ENCODE data around the gene TMEM176A. TPM values are rescaled to one million over a fixed set of nuclear protein-coding genes. Genes with fewer than 3 reads are reported as not detected.

TMEM176A gene
- polyA plus RNA-seq, 1 donor from 2014 or later: not detected

- no peaks in the 10 kb centered on the region for H3K9me3 ChIP-seq (ENCODE audit: low read length)
- TF ChIP-seq, protein P1, sequence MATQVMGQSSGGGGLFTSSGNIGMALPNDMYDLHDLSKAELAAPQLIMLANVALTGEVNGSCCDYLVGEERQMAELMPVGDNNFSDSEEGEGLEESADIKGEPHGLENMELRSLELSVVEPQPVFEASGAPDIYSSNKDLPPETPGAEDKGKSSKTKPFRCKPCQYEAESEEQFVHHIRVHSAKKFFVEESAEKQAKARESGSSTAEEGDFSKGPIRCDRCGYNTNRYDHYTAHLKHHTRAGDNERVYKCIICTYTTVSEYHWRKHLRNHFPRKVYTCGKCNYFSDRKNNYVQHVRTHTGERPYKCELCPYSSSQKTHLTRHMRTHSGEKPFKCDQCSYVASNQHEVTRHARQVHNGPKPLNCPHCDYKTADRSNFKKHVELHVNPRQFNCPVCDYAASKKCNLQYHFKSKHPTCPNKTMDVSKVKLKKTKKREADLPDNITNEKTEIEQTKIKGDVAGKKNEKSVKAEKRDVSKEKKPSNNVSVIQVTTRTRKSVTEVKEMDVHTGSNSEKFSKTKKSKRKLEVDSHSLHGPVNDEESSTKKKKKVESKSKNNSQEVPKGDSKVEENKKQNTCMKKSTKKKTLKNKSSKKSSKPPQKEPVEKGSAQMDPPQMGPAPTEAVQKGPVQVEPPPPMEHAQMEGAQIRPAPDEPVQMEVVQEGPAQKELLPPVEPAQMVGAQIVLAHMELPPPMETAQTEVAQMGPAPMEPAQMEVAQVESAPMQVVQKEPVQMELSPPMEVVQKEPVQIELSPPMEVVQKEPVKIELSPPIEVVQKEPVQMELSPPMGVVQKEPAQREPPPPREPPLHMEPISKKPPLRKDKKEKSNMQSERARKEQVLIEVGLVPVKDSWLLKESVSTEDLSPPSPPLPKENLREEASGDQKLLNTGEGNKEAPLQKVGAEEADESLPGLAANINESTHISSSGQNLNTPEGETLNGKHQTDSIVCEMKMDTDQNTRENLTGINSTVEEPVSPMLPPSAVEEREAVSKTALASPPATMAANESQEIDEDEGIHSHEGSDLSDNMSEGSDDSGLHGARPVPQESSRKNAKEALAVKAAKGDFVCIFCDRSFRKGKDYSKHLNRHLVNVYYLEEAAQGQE (IDR thresholded peaks at IDR 0.05; ENCODE audit: borderline replicate concordance): no peak
- TF ChIP-seq RAD21 (conservative IDR thresholded peaks at IDR 0.05) (no peak), TAF1 (IDR thresholded peaks at IDR 0.05; ENCODE audit: low read depth) (no peak)
Measured at GRCh38 chr7:150780292-150780691, 20.3 kb upstream of the TMEM176A start.

GRCh38 chr7:150781103-150781502 lies 19.5 kb upstream of the TMEM176A start:
- no peaks in the 10 kb centered on the region for H4K20me1 ChIP-seq (ENCODE audit: insufficient read depth)
- no peak overlapping the region for H3K27ac ChIP-seq (ENCODE audit: low read length)
- no peaks in the 10 kb centered on the region for H3F3A ChIP-seq (ENCODE audit: insufficient read depth, low read length, poor library complexity, severe bottlenecking)
- no peaks in the 10 kb centered on the region for H3K36me3 ChIP-seq (ENCODE audit: insufficient read depth, low read length)
- H3K79me2 ChIP-seq (replicated peaks; ENCODE audit: insufficient read depth, low read length): no peaks in the 10 kb centered on the region
- H3K9ac ChIP-seq (ENCODE audit: low read length): no peak overlapping the region
- H3K27me3 ChIP-seq (ENCODE audit: insufficient read depth, low read depth, low read length): no peaks in the 10 kb centered on the region
- no peaks in the 10 kb centered on the region for H3K9me2 ChIP-seq (ENCODE audit: insufficient read depth, low read length)
- no peak overlapping the region for H3K4me2 ChIP-seq (ENCODE audit: low read length)
- TF ChIP-seq TAF1 (IDR thresholded peaks at IDR 0.05; ENCODE audit: low read depth): no peak
- TF ChIP-seq RAD21 (conservative IDR thresholded peaks at IDR 0.05): no peak
- TF ChIP-seq, protein P1 (IDR thresholded peaks at IDR 0.05; ENCODE audit: borderline replicate concordance): no peak
- no peak for TF ChIP-seq CTCF (IDR thresholded peaks at IDR 0.05; ENCODE audit: poor library complexity, severe bottlenecking)
- TF ChIP-seq SMC3 (conservative IDR thresholded peaks at IDR 0.05; ENCODE audit: poor library complexity): no peak
- no peak for TF ChIP-seq EZH2 (IDR thresholded peaks at IDR 0.05; ENCODE audit: borderline replicate concordance, insufficient read depth, low read length, poor library complexity, severe bottlenecking)
- TF ChIP-seq MXI1 (conservative IDR thresholded peaks at IDR 0.05; ENCODE audit: poor library complexity, severe bottlenecking): no peak
- TF ChIP-seq POLR2AphosphoS5 (IDR thresholded peaks at IDR 0.05): no peak
- TF ChIP-seq EP300 (conservative IDR thresholded peaks at IDR 0.05; ENCODE audit: poor library complexity, severe bottlenecking): no peak
- no peak overlapping the region for H2AFZ ChIP-seq (ENCODE audit: low read depth, low read length)
- no peak overlapping the region for H3K4me3 ChIP-seq (ENCODE audit: low read length)
- no peaks in the 10 kb centered on the region for H3K9me3 ChIP-seq (ENCODE audit: low read length)

More at GRCh38 chr7:150780292-150780691, 20.3 kb upstream of the TMEM176A start:
- Histone ChIP-seq H3K27me3 (ENCODE audit: insufficient read depth, low read depth, low read length) (no peaks in the 10 kb centered on the region), H3K27ac (ENCODE audit: low read length) (no peak overlapping the region), H3K79me2 (replicated peaks; ENCODE audit: insufficient read depth, low read length) (no peaks in the 10 kb centered on the region), H2AFZ (ENCODE audit: low read depth, low read length) (no peak overlapping the region), H3K4me2 (ENCODE audit: low read length) (no peak overlapping the region), H4K20me1 (ENCODE audit: insufficient read depth) (no peaks in the 10 kb centered on the region), H3K4me3 (ENCODE audit: low read length) (no peak overlapping the region), H3K9me2 (ENCODE audit: insufficient read depth, low read length) (no peaks in the 10 kb centered on the region), H3K9ac (ENCODE audit: low read length) (no peak overlapping the region), H3K36me3 (ENCODE audit: insufficient read depth, low read length) (no peaks in the 10 kb centered on the region), H3F3A (ENCODE audit: insufficient read depth, low read length, poor library complexity, severe bottlenecking) (no peaks in the 10 kb centered on the region)
